Lower leg skin (tissue), 3 donors: Measurements from ENCODE around the gene UBE2C.

ENCODE experiments used
- POLR2A ChIP-seq, 2 donors: fragments of 450-650 bp; IDR thresholded peaks; one replicate each; pipeline ENCODE4 v1.6.1; 2016 to 2017; ENCODE audit warnings: antibody characterized with exemption in 2 of 2, mild to moderate bottlenecking in 1 of 2, moderate library complexity in 1 of 2
- TF ChIP-seq, protein P1 (sequence below), 3 donors: fragments of 450-650 bp; IDR thresholded peaks; one replicate each; pipeline ENCODE4 v1.5.1; 2016; ENCODE audit warnings: antibody characterized with exemption in 3 of 3, mild to moderate bottlenecking in 3 of 3, moderate library complexity in 2 of 3

DNA sequence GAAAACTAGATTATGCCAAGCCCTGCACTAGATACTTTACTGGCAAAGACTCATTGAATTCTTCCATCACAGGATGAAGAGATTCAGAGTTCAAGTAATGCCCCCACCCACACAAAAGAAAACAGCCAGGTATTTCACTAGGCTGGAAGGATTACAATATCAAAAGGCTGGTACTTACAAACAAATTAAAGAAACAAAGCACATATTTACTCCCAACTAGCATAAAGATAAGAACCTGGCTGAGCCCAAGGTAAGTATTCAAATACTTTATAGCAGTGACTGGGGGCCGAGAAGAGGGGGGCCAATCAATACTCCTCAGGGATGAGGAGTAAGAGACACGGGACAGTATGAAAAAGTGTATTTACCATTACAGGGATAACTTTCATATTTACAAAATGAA lies 41.0 kb downstream of the UBE2C start:
- TF ChIP-seq, protein P1, sequence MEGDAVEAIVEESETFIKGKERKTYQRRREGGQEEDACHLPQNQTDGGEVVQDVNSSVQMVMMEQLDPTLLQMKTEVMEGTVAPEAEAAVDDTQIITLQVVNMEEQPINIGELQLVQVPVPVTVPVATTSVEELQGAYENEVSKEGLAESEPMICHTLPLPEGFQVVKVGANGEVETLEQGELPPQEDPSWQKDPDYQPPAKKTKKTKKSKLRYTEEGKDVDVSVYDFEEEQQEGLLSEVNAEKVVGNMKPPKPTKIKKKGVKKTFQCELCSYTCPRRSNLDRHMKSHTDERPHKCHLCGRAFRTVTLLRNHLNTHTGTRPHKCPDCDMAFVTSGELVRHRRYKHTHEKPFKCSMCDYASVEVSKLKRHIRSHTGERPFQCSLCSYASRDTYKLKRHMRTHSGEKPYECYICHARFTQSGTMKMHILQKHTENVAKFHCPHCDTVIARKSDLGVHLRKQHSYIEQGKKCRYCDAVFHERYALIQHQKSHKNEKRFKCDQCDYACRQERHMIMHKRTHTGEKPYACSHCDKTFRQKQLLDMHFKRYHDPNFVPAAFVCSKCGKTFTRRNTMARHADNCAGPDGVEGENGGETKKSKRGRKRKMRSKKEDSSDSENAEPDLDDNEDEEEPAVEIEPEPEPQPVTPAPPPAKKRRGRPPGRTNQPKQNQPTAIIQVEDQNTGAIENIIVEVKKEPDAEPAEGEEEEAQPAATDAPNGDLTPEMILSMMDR (IDR thresholded peaks at IDR 0.05), result no peak
- TF ChIP-seq POLR2A (IDR thresholded peaks at IDR 0.05), result no peak
